ENCODE results near the gene MICAL3.

The MICAL3 gene

DNA sequence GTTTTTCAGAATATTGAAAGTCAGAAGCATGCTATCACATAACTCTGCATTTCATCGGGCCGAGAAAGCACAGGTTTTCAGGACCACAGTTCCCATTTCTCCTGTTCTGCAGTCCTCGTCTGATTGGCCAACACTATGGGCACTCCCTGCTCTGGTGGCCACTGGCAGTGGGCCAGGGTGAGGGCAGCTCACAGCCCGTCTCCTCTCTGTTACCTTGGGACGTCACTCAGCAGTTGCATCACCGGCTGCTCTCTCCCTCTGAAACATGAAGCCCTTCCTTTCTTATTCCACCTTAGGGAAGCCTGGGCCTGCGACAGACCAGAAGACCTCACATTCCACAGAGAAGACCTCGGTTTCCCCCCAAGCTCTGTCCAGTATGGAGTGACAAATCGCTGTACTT lies 11.4 kb upstream of the MICAL3 start:
- peak; percentile 56 for DNase-seq
- H3K27me3 ChIP-seq = no peaks in the 10 kb centered on the region
- H3K36me3 ChIP-seq = no peaks in the 10 kb centered on the region
- H3K4me3 ChIP-seq (ENCODE audit: low read depth, low read length) = no peak overlapping the region
- TF ChIP-seq, protein P1, sequence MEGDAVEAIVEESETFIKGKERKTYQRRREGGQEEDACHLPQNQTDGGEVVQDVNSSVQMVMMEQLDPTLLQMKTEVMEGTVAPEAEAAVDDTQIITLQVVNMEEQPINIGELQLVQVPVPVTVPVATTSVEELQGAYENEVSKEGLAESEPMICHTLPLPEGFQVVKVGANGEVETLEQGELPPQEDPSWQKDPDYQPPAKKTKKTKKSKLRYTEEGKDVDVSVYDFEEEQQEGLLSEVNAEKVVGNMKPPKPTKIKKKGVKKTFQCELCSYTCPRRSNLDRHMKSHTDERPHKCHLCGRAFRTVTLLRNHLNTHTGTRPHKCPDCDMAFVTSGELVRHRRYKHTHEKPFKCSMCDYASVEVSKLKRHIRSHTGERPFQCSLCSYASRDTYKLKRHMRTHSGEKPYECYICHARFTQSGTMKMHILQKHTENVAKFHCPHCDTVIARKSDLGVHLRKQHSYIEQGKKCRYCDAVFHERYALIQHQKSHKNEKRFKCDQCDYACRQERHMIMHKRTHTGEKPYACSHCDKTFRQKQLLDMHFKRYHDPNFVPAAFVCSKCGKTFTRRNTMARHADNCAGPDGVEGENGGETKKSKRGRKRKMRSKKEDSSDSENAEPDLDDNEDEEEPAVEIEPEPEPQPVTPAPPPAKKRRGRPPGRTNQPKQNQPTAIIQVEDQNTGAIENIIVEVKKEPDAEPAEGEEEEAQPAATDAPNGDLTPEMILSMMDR (IDR thresholded peaks at IDR 0.05; ENCODE audit: low read depth, low read length) = no peak
- no peaks in the 10 kb centered on the region for H3K4me1 ChIP-seq
- no peaks in the 10 kb centered on the region for H3K9me3 ChIP-seq

DNA sequence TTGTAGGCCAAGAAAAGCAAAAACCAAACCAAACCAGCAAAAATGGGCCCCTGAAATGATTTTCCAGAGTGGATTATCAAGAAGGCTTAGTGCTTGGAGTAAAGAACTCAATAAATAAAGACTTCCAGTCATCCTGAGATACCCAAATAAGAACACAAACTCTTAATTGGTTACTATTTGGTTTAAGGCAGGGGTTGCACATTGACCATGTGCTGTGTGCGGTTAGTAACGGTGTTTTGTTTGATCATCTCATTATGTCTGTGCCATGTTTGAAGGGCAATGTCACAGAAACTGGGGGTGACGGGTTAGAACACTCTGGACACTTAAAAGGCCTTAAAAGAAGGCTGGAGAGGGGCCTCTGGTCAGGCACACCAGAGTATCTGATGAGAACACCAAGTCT lies 9.7 kb upstream of the MICAL3 start:
- Histone ChIP-seq H3K4me1 (no peaks in the 10 kb centered on the region), H3K9me3 (no peaks in the 10 kb centered on the region)
- TF ChIP-seq, protein P1 (IDR thresholded peaks at IDR 0.05; ENCODE audit: low read depth, low read length) = no peak

DNA sequence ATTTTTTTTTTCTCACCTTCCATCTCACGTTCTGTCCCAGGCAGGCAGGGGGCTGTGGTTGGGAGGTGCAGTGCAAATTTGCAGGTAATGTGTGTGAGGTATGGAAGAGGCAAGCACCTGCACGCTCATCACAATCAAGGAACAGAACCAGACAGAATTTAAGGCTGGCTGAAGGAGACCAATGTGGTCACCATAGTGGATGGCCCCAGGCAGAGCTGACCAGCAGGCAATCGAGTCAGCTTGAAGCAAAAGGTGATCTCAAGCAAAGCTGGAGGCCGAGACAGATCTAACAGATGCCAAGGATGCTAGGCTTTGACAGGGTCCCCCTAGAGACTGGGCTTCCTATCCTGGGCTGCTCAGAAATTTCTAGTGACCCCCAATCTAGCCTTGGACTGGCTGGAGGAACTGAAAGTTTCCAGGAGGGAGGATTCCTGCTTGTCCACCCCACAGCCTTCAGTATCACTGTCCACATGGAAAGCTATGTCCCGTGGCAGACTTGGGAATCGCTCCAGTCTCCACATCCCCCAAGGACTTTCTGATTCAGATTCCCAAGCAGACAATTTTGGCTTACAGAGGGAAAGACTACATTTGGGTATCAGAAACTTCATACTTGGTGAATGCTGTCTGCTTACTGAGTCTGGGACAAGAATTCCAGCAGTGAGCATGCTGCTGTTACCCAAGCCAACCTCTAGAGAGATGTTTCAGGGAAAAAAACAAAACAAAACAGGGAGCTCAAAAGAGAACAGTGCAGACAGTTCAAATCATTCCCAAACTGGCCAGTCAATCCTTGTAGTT lies 9.0 kb upstream of the MICAL3 start:
- H3K9me3 ChIP-seq = no peaks in the 10 kb centered on the region
- TF ChIP-seq, protein P1 (IDR thresholded peaks at IDR 0.05; ENCODE audit: low read depth, low read length) = no peak
- no peaks in the 10 kb centered on the region for H3K27me3 ChIP-seq
- DNase-seq = no peak
- no peaks in the 10 kb centered on the region for H3K4me1 ChIP-seq
- no peak overlapping the region for H3K4me3 ChIP-seq (ENCODE audit: low read depth, low read length)
- H3K36me3 ChIP-seq = no peaks in the 10 kb centered on the region

More for the DNA sequence above, 9.7 kb upstream of the MICAL3 start:
- no peaks in the 10 kb centered on the region for H3K36me3 ChIP-seq
- no peak for DNase-seq
- H3K4me3 ChIP-seq (ENCODE audit: low read depth, low read length) = no peak overlapping the region
- H3K27me3 ChIP-seq = no peaks in the 10 kb centered on the region

DNA sequence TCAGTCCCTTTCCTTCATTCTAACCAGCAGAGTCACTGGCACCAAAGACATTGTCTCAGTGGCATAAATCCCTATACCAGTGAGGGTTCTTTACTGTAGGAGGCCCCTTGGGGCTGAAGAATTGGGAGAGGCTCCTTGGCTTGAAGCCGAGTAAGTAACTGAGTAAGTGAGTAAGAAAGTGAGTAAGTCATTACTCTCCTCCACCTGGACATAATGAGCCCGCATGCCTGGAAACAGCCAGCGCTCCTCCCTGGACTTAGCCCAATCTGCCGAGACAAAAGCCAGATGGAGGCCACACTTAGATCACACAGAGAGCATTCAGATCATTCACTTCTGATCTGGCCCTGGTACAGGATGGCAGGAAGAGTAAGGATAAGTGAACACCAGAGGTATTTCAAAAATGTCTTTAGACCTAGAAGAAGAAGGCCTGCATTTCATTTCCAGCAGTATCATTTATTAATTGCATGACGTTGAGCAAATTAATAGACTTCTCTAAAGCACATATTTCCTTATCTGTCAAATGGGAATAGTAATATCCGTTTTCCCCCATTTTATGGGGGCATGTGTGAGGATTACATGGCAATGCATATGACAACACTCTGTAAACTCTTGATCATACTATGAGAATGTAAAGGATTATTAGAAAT lies 8.2 kb upstream of the MICAL3 start:
- DNase-seq = no peak
- Histone ChIP-seq H3K4me1 (no peaks in the 10 kb centered on the region), H3K36me3 (no peaks in the 10 kb centered on the region), H3K27me3 (no peaks in the 10 kb centered on the region), H3K4me3 (ENCODE audit: low read depth, low read length) (no peak overlapping the region), H3K9me3 (no peaks in the 10 kb centered on the region)
- TF ChIP-seq, protein P1 (IDR thresholded peaks at IDR 0.05; ENCODE audit: low read depth, low read length) = no peak

DNA sequence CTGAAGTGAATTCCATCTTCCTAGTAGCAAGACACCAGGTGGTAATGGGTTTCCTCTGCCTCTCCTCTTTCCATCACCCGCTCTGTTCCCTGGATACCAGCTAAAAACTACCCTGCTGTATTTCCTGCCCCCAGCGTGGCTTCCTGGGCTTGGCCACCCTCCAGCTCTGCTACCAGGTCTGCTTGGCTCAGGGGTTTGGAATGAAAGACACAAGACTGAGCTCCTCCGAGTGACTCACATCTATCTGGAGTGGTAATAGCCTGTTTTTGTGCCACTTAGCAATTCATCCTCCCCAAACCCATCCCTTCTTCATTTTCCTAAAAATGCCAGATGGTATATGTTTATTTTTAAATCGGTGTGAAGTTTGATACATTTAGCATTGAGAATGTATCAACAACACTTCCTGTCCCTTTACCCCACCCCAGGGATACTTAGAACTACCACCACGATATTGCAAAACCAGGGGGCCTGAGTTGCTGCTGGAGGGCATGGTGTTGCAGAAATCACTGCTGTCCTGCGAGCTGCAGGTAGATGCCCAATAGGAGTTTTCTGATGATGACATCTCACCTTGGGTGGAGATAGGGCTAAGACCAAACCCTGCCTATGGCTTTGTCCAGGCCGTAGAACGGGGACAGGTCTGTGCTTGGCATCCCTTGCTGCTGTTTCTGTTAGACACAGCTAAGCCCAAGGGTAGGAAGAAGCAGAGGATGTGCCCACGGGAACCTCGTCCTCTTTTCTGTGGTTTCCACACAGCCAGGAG lies 7.5 kb upstream of the MICAL3 start:
- Histone ChIP-seq H3K36me3 (no peaks in the 10 kb centered on the region), H3K9me3 (no peaks in the 10 kb centered on the region), H3K4me1 (no peaks in the 10 kb centered on the region), H3K4me3 (ENCODE audit: low read depth, low read length) (no peak overlapping the region), H3K27me3 (no peaks in the 10 kb centered on the region)
- TF ChIP-seq, protein P1 (IDR thresholded peaks at IDR 0.05; ENCODE audit: low read depth, low read length) = no peak
- peak; percentile 24 for DNase-seq

Measured in BE2C (cell line).